Right kidney (tissue), 1 donor: ENCODE measurements around the gene USP48.

Source experiments
- DNase-seq: peaks from one replicate; pipeline ENCODE4 v3.0.0-alpha.2; 2016

The USP48 gene

DNA sequence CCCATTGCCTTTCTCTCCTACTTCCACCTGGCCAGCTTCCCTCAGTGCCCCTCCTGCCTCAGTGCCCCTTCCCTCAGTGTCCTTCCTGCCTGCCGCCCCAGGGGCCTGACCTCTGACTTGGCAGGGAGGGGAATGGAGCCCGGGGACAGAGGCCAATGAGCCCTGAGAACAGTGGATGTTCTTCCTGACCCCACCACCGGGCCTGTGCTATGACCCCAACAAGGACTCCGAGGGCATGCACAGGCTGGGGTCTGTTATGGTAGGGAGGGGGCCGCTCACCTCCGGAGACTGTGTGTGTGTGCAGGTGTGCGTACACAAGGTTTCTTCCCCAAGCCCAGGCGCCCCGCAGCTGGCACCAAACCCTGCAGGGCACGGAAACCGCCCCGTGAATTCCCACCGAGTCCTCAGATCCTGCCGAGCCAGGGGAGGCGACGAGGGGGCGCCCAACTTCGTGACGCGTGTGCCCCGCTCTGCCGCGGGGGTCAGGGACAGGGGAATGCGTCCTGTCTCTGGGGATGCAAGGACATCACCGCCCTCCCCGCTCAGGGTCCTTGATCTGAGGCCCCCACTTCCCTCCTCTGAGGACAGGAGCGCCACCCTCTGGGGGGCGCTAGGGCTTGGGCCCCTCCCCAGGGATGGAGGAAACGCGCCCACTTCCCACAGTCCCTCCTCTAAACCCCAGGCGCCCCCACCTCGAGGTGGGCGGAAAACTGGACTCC is 114.6 kb downstream of the USP48 start:
- peak; percentile 27 for DNase-seq

- no peak for DNase-seq
Observed at GRCh38 chr1:21667348-21668231, 115.4 kb downstream of the USP48 start.

DNA sequence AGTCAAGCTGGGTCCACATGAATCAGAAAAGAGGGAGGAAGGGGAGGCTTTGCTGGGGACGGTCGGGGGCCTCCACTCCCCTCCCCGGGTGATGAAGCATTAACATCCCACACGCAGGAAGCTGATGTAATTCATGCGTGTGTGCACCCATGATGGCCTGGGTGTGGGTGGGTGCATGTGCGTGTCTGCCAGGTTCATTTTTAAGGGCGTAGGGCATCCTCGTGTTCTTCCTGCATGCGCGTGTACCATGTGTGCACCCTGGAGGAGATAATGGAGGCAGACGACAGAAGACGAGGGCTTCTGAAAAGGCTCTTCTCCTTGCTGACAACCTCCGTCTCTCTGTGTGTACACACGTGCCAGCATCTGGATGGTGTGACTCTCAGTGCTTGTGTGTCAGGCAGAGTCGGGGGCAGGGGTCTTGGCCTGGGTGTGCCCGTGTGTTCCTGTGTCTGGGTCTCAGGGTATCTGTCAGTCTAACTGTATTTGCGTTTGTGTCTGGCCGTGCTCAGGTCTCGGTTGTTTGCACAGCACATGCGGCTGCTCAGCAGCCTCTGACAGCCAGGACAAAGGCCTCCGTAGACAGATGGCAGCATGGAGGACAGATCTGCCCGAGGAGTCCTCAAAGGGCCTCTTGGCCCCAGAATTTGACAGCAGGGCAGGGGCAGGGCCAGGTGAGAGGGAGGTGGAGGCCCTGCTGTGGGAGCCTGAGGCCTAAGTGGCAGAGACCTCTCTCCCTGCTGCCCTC is 116.2 kb downstream of the USP48 start:
- no peak for DNase-seq

DNA sequence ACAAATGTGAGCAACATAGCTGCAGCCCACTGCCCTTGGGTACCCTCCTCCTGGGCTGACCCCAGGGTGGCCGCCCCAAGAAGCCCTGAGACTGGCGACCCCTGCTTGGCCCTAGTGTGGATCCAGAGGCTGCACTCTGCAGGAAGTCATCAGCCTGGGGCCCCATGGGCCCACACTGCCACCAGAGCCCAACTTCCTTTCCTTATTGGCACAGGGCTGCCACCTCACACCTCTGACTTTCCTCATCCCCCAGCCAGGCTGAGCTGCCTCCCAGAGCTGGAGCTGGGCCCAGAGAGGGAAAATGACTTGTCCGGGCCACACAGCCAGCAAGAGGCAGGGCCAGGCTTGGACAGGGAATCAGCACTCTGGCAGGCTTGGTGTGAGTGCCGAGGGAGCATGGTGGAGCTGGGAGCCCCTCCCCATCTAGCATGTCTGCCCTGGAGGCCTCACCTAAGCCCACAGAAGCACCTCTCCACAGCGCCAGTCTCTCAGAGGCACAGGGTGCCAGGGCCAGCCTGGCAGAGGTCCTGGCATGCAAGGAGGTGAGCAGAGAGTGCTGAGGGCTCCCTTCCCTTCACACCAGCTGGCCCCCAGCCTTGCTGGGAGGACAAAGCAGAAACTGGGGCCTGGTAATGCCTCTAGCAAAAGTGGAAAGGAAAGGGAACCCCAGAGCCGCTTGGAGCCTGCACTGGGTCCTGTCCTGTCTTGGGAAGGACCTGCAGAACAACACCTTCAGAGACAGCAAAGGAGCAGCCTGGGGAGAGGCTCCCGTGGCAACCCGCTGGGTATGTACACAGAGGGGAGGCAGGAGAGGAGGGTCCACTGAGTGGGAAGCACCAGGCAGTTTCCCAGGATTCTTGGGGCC is 117.0 kb downstream of the USP48 start:
- DNase-seq = no peak

GRCh38 chr1:21664806-21665588 is 118.0 kb downstream of the USP48 start:
- no peak for DNase-seq

GRCh38 chr1:21663951-21664805 is 118.8 kb downstream of the USP48 start:
- DNase-seq = no peak

- DNase-seq = no peak
Observed at GRCh38 chr1:21663248-21663950, 119.5 kb downstream of the USP48 start.

DNA sequence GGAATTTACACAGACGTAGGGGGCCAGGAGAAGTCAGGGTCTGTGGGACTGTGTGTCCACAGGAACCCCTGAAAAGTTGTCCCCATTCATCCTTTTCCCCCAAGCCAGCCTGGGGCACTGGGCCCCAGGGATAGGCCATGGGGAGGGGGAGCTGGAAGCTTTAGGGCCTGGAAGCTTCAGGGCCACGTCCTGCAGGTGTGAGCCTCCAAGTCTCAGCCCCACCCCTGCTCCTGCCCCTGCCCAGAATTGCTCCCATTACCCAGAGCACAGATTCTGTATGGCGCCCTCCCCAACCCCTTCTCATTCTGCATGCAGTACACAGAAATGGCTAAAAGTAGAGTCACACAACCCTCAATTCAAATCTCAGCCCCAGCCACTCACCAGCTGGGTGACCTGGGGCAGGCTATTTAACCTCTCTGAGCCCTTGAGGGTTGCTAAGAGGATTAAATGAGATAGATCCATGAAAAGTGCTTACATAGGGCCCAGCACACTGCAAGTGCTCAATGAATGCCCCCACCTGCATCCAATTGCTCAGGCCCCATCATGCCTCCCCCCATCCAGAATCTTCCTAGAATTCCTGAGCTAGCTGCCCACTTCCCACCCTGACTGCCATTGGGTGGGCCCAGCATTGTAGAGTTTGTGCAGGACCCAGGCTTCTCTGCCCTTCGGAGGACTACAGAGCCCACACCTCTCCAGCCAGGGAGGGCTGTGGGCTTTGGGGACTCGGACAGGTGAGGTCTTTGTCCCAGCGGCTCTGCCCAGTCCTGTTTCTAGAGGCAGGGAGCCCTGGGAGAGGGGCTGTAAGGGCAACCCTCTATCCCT is 120.3 kb downstream of the USP48 start:
- no peak for DNase-seq

DNA sequence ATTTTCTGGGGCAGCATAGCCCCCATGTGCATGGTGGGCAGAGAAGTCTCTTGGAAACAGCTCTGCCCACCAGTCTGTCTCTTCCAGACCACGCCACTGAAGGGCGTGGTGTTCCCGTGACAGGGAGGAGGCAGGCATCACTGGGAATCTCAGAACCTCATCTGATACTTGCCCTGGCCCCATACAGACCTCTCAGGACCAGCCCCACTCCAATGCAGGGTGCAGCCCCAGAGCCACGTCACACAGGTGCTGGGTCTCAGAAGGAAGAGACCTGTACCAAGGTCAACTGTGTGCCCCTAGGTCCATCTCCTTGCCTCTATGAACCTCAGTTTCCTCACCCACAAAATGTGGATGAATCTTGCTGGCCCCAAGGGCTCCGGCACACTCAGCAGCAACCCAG is 121.1 kb downstream of the USP48 start:
- DNase-seq = no peak

- DNase-seq = no peak
Observed at GRCh38 chr1:21659924-21660326, 123.0 kb downstream of the USP48 start.

DNA sequence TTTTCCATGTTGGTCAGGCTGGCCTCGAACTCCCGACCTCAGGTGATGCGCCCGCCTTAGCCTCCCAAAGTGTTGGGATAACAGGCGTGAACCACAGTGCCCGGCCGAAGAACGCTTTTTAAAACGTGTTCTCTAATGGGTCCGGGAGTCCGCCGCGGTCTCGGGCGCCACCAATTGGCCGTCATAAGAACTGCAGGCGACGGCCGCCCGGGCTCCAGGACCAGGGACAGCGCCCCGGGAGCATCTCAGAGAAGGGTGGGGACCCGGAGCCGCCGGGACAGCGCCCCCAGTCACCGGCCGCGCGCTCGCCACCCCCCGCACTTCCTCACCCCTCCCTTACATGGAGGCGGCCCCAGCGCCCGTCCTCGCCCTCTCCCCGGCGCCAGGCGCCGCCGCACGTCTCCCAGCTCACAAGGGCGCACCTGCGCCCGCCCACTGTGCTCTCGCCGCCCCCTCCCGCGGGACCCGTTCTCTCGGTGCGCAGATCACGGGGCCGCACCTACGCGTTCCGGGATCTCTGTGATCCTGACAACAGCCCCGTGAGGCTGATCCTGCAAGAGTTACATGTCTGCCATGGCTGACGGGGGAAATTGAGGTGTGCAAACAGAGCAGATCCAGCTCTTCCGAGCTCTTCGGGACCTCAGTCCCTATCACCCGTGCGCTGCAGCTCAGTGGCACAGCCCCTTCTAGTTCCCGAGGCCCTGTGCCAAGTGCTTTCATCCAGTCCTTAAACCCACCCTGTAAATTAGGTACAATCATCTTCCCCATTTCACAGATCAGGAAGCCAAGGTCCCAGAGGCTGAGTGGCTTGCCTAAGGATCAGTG is 123.6 kb downstream of the USP48 start:
- DNase-seq = peak; percentile 85

GRCh38 chr1:21657456-21658190 is 125.3 kb downstream of the USP48 start:
- no peak for DNase-seq

DNA sequence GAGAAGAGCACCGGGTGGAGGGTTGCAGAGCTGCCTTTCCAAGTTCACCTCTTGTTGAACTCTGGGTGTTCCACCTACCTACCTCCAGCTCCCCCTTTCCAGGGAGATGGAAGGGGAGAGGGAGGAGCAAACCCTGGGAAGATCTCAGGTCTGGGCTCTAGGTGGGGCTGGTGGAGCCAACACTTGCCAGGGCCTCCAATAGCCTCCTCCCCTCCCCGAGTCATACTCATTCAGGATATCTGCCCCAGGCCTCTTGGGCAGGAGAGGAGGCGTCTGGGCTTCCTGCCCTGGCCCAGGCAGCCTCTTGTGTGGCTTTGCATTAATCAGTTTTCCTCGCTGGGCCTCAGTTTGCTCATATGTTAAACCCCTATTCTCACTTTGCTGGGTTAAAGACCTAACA is 127.2 kb downstream of the USP48 start:
- DNase-seq = no peak

DNA sequence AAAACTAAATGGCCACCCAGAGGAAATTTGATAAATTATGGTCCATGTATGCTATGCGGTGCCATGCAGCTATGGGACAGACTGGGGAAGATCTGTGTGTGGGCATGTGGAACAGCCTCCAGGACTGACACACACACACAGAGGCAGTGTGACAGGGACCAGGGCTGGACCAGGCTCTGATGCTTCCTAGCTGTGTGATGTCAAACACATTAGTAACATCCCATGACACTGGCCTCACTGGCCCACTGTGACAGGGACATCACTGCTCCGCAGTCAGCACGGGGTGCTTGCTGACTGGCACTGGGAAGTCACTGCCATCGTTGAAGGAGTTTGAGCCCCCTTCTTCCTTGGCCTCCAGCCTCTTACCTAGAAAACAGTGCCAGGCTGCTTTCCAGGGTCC is 127.7 kb downstream of the USP48 start:
- no peak for DNase-seq

DNA sequence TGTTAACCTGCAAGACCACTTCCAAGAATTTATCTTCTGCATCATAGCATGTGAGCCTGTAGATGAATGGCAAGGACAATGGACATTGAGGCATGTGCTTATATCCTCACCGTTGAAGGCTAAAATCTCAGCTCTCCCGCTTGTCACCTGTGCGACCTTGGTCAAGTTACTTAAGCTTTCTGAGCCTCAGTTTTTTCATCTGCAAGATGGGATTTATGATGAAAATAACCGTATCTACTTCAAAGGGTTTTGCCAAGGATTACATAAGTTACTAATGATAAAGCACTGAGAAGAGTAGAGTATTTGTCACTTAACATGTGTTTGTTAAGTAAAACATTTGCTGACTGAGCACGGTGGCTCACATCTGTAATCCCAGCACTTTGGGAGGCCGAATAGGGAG is 128.7 kb downstream of the USP48 start:
- DNase-seq = no peak

GRCh38 chr1:21653744-21654100 is 129.2 kb downstream of the USP48 start:
- DNase-seq = no peak
